ENCODE results near the gene GRPEL1.

The GRPEL1 gene

GRCh38 chr4:7067452-7068278 is at the start of gene GRPEL1:
TSS of gene GRPEL1 (minus strand) at chr4:7068064. CDS start at chr4:7068032, 32 bp downstream.
- peak; percentile 99 for DNase-seq (ENCODE audit: extremely low read depth, low read depth)
- H3K4me3 ChIP-seq (replicated peaks; ENCODE audit: low read depth, low read length): peak within 1 kb of the TSS; percentile 65
- no peak for TF ChIP-seq CTCF (IDR thresholded peaks at IDR 0.05; ENCODE audit: low read depth, low read length, missing control alignments)

GRCh38 chr4:7116705-7117104 is 48.8 kb upstream of the GRPEL1 start:
- H3K4me3 ChIP-seq (replicated peaks; ENCODE audit: low read depth, low read length): no peak overlapping the region
- TF ChIP-seq CTCF (IDR thresholded peaks at IDR 0.05; ENCODE audit: low read depth, low read length, missing control alignments): no peak
- no peak for DNase-seq (ENCODE audit: extremely low read depth, low read depth)

DNA sequence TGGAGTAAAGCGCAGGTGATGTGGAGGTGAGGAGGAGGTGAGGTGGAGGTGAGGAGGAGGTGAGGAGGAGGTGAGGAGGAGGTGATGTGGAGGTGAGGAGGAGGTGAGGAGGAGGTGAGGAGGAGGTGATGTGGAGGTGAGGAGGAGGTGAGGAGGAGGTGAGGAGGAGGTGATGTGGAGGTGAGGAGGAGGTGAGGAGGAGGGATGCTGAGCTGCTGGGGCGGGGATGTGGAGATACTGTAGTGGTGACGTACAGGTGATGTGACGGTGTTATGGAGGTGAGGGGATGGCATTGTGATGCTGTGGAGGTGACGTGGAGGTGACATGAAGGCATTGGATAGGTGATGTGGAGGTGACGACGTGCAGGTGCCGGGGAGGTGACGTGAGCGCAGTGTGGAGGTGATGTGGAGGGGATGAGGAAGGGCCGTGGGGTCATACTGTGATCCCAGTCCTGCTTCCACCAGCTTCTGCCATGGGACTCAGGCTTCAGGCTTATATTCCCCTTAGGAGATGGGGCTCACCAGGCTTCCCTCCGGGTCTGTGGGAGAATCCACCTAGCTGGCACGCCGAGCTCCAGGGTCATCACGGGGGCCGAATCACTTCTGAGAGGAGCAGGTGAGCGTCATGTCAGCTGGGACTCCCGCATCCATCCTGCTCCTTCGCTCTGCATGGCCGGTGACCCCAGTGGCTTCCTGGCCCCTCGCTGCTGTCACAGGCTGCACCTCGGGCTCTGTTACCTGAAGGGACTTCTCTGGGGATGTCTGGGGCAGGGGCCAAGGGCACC is 47.9 kb upstream of the GRPEL1 start:
- no peak for DNase-seq (ENCODE audit: extremely low read depth, low read depth)
- no peak for TF ChIP-seq CTCF (IDR thresholded peaks at IDR 0.05; ENCODE audit: low read depth, low read length, missing control alignments)
- H3K4me3 ChIP-seq (replicated peaks; ENCODE audit: low read depth, low read length): no peak overlapping the region

DNA sequence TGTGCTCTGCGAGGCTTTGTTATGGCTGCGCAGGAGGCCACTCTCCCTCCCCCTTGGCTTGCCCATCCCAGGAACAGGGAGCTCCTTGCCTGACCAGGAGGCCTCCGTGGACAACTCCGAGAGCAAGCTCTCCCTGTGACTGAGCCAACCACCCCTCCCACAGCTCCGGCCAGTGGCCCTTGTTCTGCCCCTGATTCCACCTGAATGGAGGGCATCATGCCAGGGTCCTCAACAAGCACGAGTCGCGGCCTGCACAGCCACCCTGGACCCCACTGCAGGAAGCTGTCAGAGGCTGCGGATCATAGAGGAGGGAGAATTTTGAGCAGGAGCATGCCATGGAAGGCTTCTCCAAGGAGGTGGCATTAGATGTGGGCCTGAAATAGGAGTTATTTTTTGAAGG is 44.8 kb upstream of the GRPEL1 start:
- no peak overlapping the region for H3K4me3 ChIP-seq (replicated peaks; ENCODE audit: low read depth, low read length)
- TF ChIP-seq CTCF (IDR thresholded peaks at IDR 0.05; ENCODE audit: low read depth, low read length, missing control alignments): no peak
- DNase-seq (ENCODE audit: extremely low read depth, low read depth): no peak

DNA sequence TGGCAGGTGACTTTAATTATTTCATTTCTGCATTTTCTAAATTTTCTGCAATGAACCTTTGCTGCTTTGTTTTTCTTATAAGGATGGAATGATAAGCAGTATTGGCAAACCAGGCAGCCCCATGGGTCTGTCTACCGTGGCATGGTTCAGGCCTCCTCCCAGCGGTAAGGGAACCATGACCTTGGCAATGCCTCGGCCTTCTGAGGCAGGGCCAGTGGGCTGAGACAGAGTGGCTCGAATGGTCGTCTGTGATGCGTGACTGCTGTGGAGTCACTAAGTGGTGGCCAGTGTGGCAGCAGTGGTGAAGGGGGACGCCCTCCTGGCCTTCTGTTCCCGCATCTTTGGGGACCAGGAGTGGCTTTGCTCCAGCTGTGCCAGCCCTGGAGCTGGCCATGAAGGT is 43.6 kb upstream of the GRPEL1 start:
- no peak for DNase-seq (ENCODE audit: extremely low read depth, low read depth)

GRCh38 chr4:7110546-7110945 is 42.7 kb upstream of the GRPEL1 start:
- no peak for DNase-seq (ENCODE audit: extremely low read depth, low read depth)
- no peak for TF ChIP-seq CTCF (IDR thresholded peaks at IDR 0.05; ENCODE audit: low read depth, low read length, missing control alignments)
- no peak overlapping the region for H3K4me3 ChIP-seq (replicated peaks; ENCODE audit: low read depth, low read length)

More for the DNA sequence above, 43.6 kb upstream of the GRPEL1 start:
- no peak for TF ChIP-seq CTCF (IDR thresholded peaks at IDR 0.05; ENCODE audit: low read depth, low read length, missing control alignments)
- H3K4me3 ChIP-seq (replicated peaks; ENCODE audit: low read depth, low read length): no peak overlapping the region
